A673 (cell line): ENCODE results near the gene ZNF444. TPM values are rescaled to one million over a fixed set of nuclear protein-coding genes. Genes with fewer than 3 reads are reported as not detected.

ENCODE experiments used
- BruUV-seq: library from RNA; stranded (reverse); fragments of 400-500 nt; replicated peaks from 2 replicates; lab custom pipeline; 2021; lab: Mats Ljungman, UMichigan
- CTCF ChIA-PET: fragments of 300-600 bp; sonication (Branson Sonifier 250); formaldehyde crosslinking; loops from one replicate; lab custom pipeline; 2022; ENCODE audit warnings: antibody characterized with exemption; lab: Charles Lee
- POLR2A ChIA-PET: fragments of 300-600 bp; sonication (Branson Sonifier 250); formaldehyde crosslinking; loops from one replicate; lab custom pipeline; 2022; ENCODE audit warnings: antibody characterized with exemption; ENCODE audit not compliant: low non-redundant PET; lab: Charles Lee
- DNase-seq: peaks from one replicate; pipeline ENCODE4 v3.0.0-alpha.2; 2015; ENCODE audit warnings: low spot score
- H3K27ac ChIP-seq: fragments of 200-600 bp; sonication (generic); 2 replicates; pipeline ENCODE4 v1.5.1; 2016; ENCODE audit warnings: mixed run types, low read depth, mild to moderate bottlenecking, mixed read lengths, antibody characterized with exemption, low read length; ENCODE audit not compliant: poor library complexity, severe bottlenecking
- H3K27me3 ChIP-seq: fragments of 200-600 bp; sonication (generic); replicated peaks from 2 replicates; pipeline ENCODE4 v1.6.1; 2017; ENCODE audit warnings: mixed run types, low read depth, mild to moderate bottlenecking, mixed read lengths, antibody characterized with exemption, low read length; ENCODE audit not compliant: insufficient read depth, poor library complexity
- H3K36me3 ChIP-seq: fragments of 200-600 bp; sonication (generic); 2 replicates; pipeline ENCODE4 v1.6.1; 2016; ENCODE audit warnings: mixed run types, mild to moderate bottlenecking, mixed read lengths, antibody characterized with exemption, low read length; ENCODE audit not compliant: insufficient read depth, poor library complexity, severe bottlenecking
- H3K4me1 ChIP-seq: fragments of 200-600 bp; sonication (generic); 2 replicates; pipeline ENCODE4 v1.6.1; 2017; ENCODE audit warnings: mixed run types, mild to moderate bottlenecking, mixed read lengths, antibody characterized with exemption, low read length; ENCODE audit not compliant: insufficient read depth, poor library complexity, severe bottlenecking
- H3K4me3 ChIP-seq: fragments of 200-600 bp; sonication (generic); 2 replicates; pipeline ENCODE4 v1.5.1; 2016; ENCODE audit warnings: low read depth, mixed run types, mild to moderate bottlenecking, mixed read lengths, low read length; ENCODE audit not compliant: poor library complexity, severe bottlenecking
- H3K9me3 ChIP-seq: fragments of 200-600 bp; sonication (generic); 2 replicates; pipeline ENCODE4 v1.6.1; 2016; ENCODE audit warnings: mixed run types, low read depth, mild to moderate bottlenecking, mixed read lengths, antibody characterized with exemption, low read length; ENCODE audit not compliant: poor library complexity, severe bottlenecking
- CTCF ChIP-seq: fragments of 300-800, 200-600 bp; sonication (generic); conservative IDR thresholded peaks from 2 replicates; pipeline ENCODE4 v1.5.1; 2017; ENCODE audit warnings: low read depth, mild to moderate bottlenecking, antibody characterized with exemption, low read length, moderate library complexity, mixed read lengths
- EZH2 ChIP-seq: fragments of 200-600 bp; sonication (generic); IDR thresholded peaks from 2 replicates; pipeline ENCODE4 v1.6.1; 2017; ENCODE audit warnings: borderline replicate concordance, low read depth, mild to moderate bottlenecking, mixed read lengths, antibody characterized with exemption, low read length; ENCODE audit not compliant: poor library complexity, severe bottlenecking
- intact Hi-C: fragments of 100-400 bp; cut with micrococcal nuclease; formaldehyde crosslinking; loops from one replicate; pipeline ENCODE4 v1.10.0; 2022; ENCODE audit not compliant: unreplicated experiment
- total RNA-seq: library from RNA; stranded (reverse); gene quantifications from 2 replicates; pipeline ENCODE4 v1.2.3, GENCODE V29; 2021

The ZNF444 gene
- total RNA-seq, 1 experiment from 2014 or later: 45.3 TPM

GRCh38 chr19:56115490-56115889 is 25.6 kb upstream of the ZNF444 start:
- H3K27ac ChIP-seq: no peak overlapping the region
- TF ChIP-seq CTCF (no peak), EZH2 (no peak)
- H3K9me3 ChIP-seq: no peaks in the 10 kb centered on the region
- no peaks in the 10 kb centered on the region for H3K27me3 ChIP-seq
- intact Hi-C loops: no loop called here
- H3K36me3 ChIP-seq: no peaks in the 10 kb centered on the region
- ChIA-PET POLR2A (no interaction called here), CTCF (no interaction called here)
- H3K4me1 ChIP-seq: peaks cover 31% of the 10 kb centered on the region
- BruUV-seq: no TSS peak
- H3K4me3 ChIP-seq: no peak overlapping the region
- DNase-seq: no peak

GRCh38 chr19:56116606-56117005 is 24.5 kb upstream of the ZNF444 start:
- DNase-seq: no peak
- TF ChIP-seq EZH2 (no peak), CTCF (no peak)
- POLR2A ChIA-PET: no interaction called here
- intact Hi-C loops: no loop called here
- BruUV-seq: no TSS peak
- Histone ChIP-seq H3K4me3 (no peak overlapping the region), H3K9me3 (no peaks in the 10 kb centered on the region), H3K27ac (no peak overlapping the region), H3K4me1 (peaks cover 20% of the 10 kb centered on the region), H3K27me3 (no peaks in the 10 kb centered on the region), H3K36me3 (no peaks in the 10 kb centered on the region)
- CTCF ChIA-PET: no interaction called here

- H3K27ac ChIP-seq: no peak overlapping the region
- TF ChIP-seq EZH2 (no peak), CTCF (no peak)
- H3K27me3 ChIP-seq: no peaks in the 10 kb centered on the region
- ChIA-PET POLR2A (no interaction called here), CTCF (no interaction called here)
- H3K9me3 ChIP-seq: no peaks in the 10 kb centered on the region
- H3K36me3 ChIP-seq: no peaks in the 10 kb centered on the region
- intact Hi-C loops: no loop called here
- DNase-seq: no peak
- peaks cover 15% of the 10 kb centered on the region for H3K4me1 ChIP-seq
- no peak overlapping the region for H3K4me3 ChIP-seq
- no TSS peak for BruUV-seq
These were observed 23.7 kb upstream of the ZNF444 start for GRCh38 chr19:56117376-56117884.
